IMR-90 (cell line): Measurements from ENCODE around the gene RHOT2. TPM values are rescaled to one million over a fixed set of nuclear protein-coding genes. Genes with fewer than 3 reads are reported as not detected.

ENCODE experiments used
- FOS ChIP-seq: fragments of 150-350 bp; IDR thresholded peaks from 2 replicates; pipeline ENCODE4 v1.6.1; 2016; ENCODE audit warnings: low read depth, low read length
- polyA plus RNA-seq, 3 experiments: library from polyadenylated mRNA; depleted of rRNA; stranded (reverse); fragments of >200 nt; gene quantifications; 2 replicates each; pipeline ENCODE4 v1.2.3, GENCODE V29; 2012; ENCODE audit warnings: low replicate concordance in 1 of 3
- total RNA-seq: library from RNA; depleted of rRNA; stranded (reverse); fragments of >200 nt; gene quantifications from 2 replicates; pipeline ENCODE4 v1.2.3, GENCODE V29; 2012
- TF ChIP-seq, protein P1 (sequence below): conservative IDR thresholded peaks from 2 replicates; pipeline ENCODE4 v1.5.1; 2012; ENCODE audit warnings: mild to moderate bottlenecking, low read depth, low read length, improper control_type of control experiment

RHOT2 gene
- total and polyA plus RNA-seq, 2 of the 4 experiments (the other 2 are of a cell fraction), result 20.3 to 181 TPM

DNA sequence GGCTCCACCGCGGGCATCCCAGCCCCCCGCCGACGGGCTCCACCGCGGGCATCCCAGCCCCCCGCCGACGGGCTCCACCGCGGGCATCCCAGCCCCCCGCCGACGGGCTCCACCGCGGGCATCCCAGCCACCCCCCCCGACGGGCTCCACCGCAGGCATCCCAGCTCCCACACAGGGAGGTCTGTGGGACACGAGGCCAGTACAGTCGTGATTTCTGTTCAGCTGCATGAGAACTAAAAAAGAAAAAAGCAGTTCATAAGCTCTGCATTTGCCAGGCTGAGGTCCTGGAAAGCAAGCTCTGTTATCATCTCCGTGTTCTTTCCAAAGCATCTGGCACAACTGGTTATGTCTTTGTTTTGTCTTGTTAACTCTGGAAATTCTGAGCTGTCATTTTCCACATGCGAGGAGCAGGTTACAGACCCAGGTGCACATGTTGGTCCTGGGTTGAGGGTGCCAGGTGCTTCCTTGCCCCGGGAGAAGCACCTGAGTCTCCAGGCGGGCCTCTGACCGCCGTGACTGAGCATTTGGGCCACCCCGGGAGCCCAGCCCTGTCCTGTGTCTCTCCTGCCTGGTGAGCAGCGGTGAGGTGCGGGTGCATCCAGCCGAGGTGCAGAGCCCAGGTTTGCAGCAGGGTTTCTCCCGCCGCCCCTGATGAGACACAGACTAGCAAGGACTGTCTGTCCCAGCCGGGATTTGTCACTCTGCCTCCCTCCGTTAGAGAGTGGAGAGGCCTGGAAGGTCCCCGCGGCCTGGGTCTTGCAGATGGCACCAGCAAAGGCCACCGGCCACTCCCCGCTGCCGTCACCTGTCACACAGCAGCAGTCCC, 47.0 kb upstream of the RHOT2 start (continued):
- TF ChIP-seq, protein P1, sequence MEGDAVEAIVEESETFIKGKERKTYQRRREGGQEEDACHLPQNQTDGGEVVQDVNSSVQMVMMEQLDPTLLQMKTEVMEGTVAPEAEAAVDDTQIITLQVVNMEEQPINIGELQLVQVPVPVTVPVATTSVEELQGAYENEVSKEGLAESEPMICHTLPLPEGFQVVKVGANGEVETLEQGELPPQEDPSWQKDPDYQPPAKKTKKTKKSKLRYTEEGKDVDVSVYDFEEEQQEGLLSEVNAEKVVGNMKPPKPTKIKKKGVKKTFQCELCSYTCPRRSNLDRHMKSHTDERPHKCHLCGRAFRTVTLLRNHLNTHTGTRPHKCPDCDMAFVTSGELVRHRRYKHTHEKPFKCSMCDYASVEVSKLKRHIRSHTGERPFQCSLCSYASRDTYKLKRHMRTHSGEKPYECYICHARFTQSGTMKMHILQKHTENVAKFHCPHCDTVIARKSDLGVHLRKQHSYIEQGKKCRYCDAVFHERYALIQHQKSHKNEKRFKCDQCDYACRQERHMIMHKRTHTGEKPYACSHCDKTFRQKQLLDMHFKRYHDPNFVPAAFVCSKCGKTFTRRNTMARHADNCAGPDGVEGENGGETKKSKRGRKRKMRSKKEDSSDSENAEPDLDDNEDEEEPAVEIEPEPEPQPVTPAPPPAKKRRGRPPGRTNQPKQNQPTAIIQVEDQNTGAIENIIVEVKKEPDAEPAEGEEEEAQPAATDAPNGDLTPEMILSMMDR, result no peak
- TF ChIP-seq FOS, result no peak
